GM21825 (cell line): Measurements from ENCODE around the gene PRDM5.

Source experiments
- ATAC-seq: cut with Tn5 transposase; IDR thresholded peaks from one replicate; pipeline ENCODE4 v1.9.1; 2021; ENCODE audit warnings: mild to moderate bottlenecking, moderate library complexity; ENCODE audit not compliant: unreplicated experiment

PRDM5 gene

DNA sequence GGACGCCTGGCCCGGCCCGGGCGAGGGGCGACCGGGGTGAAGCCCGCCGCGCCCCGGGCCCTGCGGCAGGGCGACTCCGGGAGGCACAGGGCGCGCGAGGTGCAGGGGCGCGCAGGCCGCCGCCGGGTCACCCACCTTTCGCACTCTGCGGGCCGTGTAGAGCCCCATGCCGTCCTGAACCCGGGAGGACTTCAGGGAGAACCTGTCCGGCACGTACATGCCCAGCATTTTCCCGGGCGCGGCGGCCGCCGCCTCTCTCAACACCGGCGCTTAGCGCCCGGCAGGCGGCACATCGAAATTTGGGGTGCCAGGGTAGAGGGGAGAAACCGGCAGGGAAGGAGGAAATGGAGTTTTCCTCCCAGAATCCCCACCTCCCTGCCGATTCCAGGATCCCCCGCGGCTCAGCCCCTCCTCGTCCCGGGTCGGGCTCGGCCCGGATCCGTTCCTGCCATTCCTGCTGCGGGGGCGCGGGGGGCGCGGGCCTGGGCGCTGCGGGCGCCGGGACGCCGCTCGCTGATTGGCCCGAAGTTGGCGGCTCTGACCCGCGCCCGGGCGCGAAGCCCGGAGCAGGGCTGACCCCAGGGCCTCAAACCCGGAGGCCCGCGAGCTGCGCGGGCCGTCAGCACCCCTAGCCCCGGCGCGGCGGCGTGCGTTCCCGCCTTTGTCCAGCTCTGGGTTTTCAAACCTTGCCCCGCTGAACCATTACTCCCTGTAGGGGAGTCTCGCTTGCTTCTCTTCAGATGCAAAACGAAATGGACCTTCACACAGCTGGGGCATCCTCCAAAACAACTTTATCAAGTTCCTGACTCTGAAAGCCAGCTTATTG, at the start of gene PRDM5:
PRDM5 (minus strand) TSS at position 346 of the 826 bp plus-strand sequence; CDS start at position 228, 118 bp downstream.
- ATAC-seq = no peak

DNA sequence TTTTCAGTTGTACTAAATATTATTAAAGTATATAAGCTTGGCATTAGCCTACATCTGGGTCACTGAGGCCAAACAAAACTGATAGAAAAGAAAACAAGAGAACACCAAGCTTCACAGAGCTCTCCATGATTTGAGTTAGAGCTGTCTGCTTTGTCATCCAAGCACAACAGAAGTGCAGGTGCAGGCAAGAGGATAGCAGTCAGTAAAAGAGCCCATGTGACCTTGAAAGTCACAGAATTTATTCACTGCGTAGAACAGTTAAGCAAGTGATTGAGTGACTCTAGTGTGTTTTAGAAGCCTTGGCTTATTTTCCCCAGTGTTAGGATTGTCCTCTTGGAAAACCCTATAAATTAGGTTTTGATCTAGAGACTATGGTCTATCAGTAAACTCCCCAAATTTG, 49.4 kb upstream of the PRDM5 start:
- no peak for ATAC-seq

DNA sequence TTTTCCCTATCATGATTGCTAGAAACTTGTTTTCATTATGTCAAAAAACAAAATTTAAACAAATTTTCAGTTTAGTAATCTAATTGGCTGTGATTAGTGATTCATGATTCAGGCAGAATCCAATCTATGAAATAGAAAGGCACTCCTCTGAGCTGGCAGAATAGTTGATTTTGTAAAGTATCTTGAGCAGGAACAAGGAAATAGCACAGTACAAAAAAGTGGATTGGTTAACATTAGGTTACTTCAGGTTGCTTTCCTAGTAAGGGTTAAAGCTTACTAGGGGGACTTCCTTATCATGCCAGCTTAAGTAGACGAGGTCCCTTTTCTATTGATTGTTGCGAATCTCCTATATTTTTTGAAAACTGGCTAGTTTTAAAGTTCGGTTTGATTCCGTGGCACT, 43.4 kb upstream of the PRDM5 start:
- ATAC-seq = no peak

DNA sequence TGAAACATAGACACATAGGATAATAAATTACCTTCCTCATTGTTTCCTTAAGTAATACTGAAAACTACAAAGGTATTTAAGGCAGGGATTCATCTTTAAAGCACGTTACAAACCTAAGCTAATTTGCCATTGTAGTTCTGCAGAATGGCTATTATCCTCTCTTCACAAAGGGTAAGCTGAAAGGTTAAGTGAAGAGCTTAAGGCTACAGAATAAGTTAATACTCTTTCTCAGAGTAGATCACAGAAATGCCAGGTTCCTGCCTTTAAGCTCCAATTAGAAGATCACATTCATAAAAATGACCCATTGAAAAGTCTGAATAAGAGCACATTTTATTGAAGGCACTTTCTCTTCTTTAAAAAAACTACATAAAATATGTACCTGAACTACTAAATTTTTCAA, 42.1 kb upstream of the PRDM5 start:
- no peak for ATAC-seq

DNA sequence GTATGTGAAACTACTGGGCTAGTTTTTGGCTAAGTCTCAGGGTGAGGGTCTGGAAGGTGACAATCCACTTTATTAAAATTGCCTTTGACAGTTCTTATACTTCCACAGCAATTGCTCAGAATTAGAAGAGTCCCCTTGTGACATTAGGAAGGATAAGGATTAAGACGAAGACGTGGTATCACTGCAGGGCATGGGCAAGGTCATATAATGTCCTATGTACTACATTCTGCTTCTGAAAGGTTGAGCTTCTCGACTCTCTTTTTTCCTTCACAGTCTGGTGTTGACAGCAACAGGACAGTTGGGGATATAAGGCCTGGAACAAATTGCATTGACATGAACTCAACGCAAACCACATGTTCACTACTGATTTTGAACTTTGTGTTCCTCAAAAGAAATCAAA, 40.9 kb upstream of the PRDM5 start:
- ATAC-seq = no peak

DNA sequence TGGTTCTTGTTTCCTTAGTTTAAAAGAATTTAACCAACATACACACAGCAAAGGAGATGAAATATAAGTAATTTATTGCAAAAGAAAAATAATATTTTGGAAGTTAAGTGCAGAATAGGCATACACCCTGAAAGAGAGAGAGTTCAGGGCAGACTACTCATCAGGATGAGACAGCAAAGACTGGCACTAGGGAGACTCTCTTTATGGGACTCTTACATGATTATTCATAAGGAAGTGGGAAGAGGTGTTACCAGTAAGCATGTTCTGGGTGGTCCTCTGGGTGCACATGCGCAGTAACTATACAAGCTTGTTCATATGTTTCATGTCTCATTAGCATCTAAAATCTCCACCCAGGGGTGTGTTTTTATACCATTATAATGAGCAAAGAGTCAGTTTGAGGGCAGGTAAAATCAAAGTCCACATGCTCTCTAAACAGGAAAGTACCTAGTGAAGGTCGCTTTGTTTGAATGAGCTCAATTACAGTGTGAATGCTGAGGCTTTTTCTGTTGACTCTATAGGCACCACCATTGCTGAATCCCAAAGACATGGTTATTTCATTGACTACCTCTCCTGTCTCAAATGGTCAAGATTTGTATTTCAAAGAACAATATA, 38.2 kb upstream of the PRDM5 start:
- no peak for ATAC-seq

DNA sequence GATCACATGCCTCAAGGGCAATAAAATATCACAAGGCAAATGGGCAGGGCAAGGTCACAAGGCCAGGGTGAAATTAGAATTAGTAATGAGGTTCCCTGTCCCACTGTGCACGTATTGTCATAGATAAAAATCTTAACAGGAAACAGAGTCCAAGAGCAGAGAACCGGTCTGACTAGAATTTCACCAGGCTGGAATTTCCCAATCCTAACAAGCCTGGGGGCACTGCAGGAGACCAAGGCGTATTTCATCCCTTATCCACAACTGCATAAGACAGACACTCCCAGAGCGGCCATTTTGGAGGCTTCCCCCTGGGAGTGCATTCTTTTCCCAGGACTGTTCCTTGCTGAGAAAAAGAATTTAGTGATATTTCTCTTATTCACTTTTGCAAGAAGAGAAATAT, 25.9 kb upstream of the PRDM5 start:
- ATAC-seq = no peak

DNA sequence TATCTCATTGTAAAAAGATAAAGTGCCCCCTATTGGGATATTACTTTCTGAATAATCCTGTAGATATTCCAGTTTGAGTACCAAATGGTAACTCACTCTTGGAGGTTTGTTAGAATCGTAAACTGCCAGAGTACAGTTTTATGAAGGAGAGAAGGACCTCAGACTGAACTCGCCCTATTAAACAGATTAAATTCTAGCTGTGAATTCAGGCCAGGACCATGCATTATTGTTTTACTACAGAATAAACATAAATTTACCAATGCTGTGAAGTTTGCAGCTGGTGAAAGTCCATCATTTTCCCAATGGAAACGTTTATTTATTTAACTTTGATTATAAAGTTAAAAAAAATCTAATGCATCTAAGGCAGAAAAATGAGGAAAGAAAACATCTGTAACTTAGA, 20.2 kb upstream of the PRDM5 start:
- ATAC-seq = no peak

DNA sequence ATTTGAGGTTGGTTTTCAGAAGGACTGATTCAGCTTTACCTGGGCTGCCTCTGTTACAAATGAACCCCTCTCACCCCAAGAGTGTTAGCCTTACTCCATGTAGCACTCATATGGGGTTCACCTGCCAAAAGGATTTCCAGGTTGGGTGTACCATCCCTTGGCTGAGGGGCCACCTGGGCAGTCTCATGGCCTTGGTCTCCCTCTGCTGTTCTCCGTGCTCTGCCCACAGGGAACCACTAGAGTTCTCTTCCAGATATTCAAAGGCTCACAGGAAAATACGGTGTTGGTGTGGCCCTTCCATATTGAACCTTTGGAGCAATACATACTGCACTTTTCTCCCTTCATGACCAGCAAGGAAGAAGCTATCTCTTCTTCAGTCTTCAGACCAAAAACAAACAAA, 18.0 kb upstream of the PRDM5 start:
- ATAC-seq = no peak

DNA sequence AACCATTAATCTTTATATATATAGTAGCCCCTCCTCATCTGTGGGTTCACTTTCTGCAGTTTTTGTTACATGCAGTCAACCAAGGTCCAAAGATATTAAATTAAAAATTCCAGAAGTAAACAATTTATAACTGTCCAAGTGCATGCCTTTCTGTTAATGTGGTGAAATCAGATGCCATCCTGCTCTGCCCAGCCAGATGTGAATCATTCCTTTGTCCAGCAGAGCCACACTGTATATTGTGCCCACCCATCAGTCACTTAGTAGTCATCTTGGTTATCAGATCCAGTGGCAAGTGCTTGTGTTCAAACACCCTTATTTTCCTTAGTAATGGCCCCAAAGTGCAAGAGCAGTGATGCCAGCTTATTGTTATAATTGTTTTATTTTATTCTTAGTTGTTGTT, 17.2 kb upstream of the PRDM5 start:
- no peak for ATAC-seq

DNA sequence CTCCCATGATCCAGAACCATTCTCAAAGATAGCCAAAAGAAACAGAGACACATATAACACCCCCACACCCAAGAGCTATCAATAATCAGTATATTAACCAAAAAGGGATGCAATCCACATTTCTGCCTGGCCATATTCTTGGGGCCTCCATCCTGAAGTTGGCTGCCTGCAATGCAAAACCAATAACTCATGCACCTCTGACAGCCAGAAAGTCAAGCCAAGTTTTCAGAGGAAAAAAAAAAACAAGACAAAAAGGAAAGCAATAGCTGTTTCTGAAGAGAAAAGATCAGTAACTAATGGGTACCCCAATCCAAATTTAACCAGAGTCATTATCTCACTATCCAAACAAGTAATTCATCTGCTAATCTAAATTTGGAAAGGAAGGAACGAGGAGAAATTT, 7.3 kb upstream of the PRDM5 start:
- ATAC-seq = no peak

DNA sequence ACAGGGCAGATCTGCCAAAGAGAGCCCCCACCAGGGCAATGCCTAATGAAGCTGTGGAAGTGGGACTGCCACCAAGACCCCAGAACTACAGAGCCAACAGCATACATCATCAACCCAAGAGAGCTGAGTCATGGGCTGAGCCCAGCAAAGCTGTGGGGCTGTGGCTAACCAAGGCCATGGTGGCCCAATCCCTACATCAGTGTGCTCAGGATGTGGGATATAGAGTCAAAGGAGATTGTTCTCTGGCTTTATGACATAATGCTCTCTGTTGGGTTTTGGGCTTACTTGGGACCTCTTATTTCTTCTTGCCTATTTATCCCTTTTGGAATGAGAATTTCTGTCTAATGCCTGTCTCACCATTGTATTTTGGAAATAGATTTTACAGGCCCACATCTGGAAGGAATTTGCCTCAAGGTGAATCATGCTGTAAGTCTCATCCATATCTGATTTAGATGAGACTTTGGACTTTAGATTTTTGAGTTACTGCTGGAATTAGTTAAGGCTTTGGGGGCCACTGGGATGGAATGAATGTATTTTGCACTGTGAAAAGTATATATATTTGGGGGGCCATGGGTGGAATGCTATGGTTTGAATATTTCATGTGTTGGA, 5.4 kb upstream of the PRDM5 start:
- ATAC-seq = no peak

DNA sequence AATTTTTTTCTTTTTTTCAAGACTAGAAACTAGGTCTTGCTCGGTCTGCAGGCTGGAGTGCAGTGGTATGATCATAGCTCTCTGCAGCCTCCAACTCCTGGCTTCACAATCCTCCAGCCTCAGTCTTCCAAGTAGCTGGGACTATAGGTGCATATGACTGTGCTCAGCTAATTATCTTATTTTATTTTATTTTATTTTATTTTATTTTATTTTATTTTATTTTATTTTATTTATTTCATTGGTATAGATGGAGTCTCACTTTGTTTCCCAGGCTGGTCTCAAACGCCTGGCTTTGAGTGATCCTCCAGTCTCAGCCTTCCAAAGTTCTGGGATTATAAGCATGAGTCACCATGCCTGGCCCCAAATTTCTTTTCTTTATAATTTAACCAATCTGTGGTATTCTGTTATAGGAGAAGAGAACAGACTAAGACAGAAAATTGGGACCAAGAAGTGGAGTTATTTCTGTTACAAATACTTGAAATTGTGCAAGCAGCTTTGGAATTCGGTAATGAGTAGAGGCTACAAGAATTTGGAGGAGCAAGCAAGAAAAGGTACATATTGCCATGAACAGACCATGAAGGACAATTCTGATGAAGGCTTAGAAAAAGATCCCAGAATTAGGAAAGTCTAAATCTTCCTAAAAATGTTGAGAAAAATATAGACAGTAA, 4.0 kb upstream of the PRDM5 start:
- ATAC-seq = no peak

DNA sequence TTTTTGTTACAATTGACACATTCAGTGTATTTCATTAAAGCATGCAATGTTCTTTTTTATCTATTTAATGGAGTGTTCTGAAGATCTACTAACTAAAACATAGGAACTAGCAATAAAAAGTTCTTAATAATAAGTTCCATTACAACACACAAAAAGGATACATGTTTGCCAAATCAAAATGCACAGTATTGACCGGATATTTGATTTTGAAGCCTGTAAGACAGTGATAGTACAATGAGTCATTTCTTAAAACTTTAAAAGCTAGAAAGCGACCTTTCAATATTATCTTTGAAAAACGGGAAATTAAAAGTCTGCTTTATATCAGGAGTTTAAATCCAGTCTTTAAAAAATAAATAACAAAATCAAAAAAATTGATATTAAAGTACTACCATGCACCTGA, 2.4 kb upstream of the PRDM5 start:
- no peak for ATAC-seq

DNA sequence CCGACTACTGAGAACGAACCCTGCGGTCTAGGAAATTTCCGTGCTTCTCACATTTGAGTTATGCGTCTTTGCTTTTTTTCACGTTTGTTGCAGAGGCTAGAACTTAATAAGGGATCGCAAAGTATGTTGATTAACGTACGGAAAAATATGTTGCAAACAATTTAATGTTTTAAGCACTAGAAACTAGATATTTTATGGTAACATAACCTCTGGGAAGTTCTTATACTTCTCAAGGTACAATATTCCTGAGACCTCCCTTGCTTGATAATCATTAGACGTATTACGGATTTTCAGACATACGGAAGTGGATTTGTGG, 639 bp upstream of the PRDM5 start:
- ATAC-seq = no peak

DNA sequence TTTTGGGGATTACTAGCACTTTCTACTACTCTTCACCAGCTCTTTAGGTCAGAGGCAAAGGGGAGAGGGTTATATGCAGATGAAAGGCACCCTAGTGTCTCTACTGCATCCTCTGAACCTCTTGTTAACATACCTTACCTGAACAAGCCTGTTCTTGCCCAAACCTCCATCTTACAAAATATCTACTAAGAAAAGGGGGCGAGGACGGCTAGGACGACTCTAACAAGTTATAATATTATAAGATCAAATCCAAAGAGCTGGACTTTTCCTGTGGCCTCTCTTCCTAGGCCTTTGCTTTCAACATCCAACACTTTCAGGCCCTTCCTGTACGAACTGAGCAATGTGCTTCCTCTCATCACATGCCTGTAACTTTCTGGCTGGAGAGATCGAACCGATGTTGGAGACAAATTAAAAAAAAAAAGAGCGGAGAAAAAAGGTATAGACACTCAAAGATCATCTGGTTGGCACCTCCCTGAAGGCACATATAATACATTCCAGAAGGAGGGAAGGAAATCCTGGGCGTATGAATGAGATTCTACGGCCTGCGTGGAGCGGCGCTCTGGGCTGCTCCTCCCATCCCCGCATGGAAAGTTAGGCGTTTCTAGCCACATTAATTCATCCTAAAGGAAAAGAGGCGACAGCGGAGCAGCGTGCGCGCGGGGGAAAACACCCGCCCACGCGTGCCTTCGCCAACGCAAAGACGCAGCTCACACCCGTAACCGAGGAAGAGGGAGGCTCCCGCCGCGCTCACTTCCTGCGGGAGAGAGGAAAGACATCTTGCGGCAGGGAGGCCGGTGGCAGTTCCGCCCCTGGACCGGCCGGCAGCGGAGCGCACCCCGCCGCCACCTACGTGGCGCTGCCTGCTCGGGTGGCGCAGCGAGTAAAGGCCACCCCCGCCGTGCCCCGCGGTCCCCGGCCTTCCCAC, 808 bp downstream of the PRDM5 start:
- no peak for ATAC-seq

DNA sequence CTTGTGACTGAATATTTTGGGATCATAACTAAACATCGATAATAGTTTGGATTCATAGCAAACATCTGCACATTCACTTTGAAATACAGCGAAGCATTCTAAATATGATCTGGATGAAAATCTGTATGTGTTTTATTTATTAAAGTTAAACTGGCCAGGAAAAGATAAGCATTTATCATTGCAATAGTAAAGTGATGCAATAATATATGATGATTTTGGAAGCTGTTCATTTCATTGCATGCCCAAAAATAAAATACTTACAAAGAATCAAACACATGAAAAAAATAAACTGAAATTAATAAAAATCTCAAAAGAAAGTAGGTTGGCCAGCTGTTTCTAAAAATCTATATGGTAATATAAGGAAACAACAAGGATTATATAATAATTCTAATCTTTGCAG, 1.9 kb downstream of the PRDM5 start:
- no peak for ATAC-seq

DNA sequence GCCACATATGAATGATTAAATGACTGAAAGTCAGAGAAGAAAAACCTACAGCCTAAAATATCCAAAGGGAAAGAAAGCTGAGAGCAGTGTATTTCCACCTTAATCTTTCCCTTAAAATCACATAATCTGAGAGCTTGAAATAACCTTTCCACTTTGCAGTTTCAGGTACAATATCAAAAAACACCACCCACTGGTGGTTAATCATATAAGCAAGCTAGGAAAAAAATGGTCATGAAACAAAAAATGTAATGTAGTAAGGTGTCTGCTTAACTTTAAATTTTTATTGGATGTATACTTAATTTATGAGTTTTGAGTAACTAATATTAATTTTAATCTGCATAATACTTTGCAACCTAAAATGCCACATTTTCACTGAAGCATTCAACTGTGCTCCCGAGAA, 3.2 kb downstream of the PRDM5 start:
- ATAC-seq = no peak

DNA sequence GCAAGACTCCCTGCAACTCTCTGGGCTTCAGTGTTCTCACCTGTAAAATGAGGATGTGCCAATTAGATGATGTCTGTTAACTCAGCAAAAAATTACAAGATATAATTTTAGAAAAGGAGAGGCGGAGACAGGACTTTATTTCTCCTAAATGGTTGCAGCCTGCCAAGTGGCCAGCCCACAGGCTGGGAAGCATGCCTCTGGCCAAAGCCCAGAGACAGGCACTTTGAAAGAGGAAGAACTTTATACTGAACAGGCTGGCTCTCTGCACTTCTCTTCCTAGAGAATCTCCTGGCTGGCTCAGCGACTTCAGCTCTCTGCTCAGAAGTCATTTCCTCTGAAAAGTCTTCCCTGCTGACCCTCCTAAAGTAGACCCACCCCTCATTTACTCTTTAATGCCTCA, 3.7 kb downstream of the PRDM5 start:
- no peak for ATAC-seq

DNA sequence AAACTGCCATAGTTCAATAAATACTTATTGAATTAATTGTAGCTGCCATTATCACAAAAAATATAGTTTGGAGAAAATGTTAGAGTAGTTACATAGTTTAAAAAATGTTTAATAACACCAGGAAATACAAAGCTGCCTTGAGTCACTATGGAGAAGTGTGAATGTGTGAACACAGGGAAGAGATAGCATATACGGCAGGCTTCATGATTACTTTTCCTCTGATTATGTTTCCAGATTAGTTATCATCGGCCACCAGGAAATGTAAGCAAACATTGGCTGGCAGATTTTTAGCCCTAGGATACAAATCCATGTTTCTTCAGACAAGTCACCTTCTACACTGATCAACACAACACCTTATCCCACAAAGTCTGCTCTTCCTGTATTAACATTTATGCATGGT, 4.4 kb downstream of the PRDM5 start:
- ATAC-seq = no peak

DNA sequence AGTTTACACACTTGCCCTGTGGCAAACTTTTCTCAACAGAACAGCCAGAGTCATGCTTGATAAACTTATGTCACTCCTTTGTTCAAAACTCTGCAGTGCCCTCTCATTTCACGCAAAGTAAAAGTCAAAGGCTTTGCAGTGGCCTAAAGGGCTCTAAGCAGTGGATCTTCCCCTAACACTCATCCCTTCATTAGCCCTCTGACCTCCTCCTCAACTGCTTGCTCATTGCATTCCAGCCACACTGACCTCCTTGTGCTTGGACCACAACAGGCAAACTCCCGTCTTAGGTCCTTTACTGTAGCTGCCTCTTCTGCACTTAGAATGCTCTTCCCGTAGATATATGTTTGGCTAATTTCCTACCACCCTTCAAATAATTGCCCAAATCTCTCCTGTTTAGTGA, 5.6 kb downstream of the PRDM5 start:
- ATAC-seq = no peak
